Measurements from ENCODE around the gene KRTAP29-1. TPM values are rescaled to one million over a fixed set of nuclear protein-coding genes. Genes with fewer than 3 reads are reported as not detected.
"Not testable (repeated sequence)": the region's sequence is repeated elsewhere in the genome, so short reads cannot be mapped to it uniquely, and the experiment has no call there.

Gene KRTAP29-1
- polyA plus RNA-seq, 3 donors: not detected

GRCh38 chr17:41264599-41264998 is 38.1 kb downstream of the KRTAP29-1 start:
- 52 to 90% (median 83%) methylated on average over 3 of the region's 3 CpGs for WGBS, 3 donors
- no peak overlapping the region for H3K27ac ChIP-seq (ENCODE audit: low read depth, low read length)

DNA sequence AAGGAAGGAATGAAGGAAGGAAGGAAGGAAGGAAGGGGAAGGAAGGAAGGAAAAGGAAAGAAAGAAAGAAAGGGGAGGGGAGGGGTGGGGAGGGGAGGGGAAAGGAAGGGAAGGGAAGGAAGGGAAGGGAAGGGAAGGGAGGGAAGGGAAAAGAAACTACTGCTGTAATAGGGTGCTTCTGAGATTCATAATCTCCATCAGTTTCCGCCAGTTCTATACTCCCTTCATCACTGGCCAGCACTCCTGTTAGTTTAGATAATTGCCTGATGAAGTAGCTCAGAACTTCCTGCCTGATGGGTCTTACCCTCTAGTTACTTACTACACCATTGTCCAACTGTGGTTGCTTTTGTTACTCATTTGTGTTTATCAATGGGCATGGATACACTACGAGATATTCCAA is 39.4 kb downstream of the KRTAP29-1 start:
- 79 to 92% (median 88%) methylated on average over 2 of the region's 2 CpGs for WGBS, 3 donors
- H3K27ac ChIP-seq (ENCODE audit: low read depth, low read length): no peak overlapping the region

DNA sequence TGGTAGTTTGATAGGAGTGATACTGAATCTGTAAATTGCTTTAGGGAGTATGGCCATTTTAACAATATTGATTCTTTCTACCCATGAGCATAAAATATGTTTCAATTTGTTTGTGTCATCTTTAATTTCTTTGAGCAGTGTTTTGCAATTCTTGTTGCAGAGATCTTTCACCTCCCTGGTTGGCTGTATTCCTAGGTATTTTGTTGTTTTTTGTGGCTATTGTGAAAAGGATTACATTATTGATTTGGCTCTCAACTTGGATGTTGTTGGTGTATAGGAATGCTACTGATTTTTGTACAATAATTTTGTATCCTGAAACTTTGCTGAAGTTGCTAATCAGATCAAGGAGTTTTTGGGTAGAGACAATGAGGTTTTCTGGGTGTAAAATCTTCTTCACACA is 44.2 kb downstream of the KRTAP29-1 start:
- H3K27ac ChIP-seq (ENCODE audit: low read depth, low read length): no peak overlapping the region

- WGBS, 3 donors: 90 to 100% (median 96%) methylated on average over 1 of the region's 1 CpG
- H3K27ac ChIP-seq (ENCODE audit: low read depth, low read length): no peak overlapping the region
Observed at GRCh38 chr17:41256291-41256685, 46.4 kb downstream of the KRTAP29-1 start.

DNA sequence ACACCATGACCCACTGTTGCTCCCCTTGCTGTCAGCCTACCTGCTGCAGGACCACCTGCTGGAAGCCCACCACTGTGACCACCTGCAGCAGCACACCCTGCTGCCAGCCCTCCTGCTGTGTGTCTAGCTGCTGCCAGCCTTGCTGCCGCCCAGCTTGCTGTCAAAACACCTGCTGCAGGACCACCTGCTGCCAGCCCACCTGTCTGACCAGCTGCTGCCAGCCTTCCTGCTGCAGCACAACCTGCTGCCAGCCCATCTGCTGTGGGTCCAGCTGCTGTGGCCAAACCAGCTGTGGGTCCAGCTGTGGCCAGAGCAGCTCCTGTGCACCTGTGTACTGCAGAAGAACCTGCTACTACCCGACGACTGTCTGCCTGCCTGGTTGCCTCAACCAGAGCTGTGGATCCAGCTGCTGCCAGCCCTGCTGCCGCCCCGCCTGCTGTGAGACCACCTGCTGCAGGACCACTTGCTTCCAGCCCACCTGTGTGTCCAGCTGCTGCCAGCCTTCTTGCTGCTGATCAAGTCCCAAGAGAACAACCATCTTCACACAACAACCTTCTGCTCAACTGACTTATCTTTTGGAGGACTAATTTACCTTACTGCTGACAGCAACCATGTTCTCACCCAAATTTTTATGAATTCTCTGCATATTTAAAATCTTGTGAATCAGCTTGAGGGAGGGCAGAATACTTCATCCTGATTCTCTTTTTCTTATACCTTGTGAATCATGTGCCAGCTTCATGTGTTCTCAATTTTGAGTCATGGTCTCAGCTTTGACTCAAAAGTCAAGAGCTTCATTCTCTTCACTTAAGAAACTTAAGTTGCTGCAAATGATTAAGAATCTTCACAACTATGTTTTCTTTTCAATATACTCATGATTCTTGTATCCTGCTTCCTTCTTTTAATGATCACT is 47.0 kb downstream of the KRTAP29-1 start, which contains the start of gene KRTAP9-9:
Gene KRTAP9-9, plus strand, starts transcription at position 4 of the 910 bp plus-strand sequence.
- not testable (repeated sequence) for H3K27ac ChIP-seq (ENCODE audit: low read depth, low read length)
- WGBS, 3 donors: 67 to 79% (median 77%) methylated on average over 5 of the region's 5 CpGs

GRCh38 chr17:41254861-41255260 is 47.8 kb downstream of the KRTAP29-1 start:
- WGBS, 3 donors: 0 to 54% (median 45%) methylated on average over 1 of the region's 1 CpG
- no peak overlapping the region for H3K27ac ChIP-seq (ENCODE audit: low read depth, low read length)

Other genes starting within 250 kb of the KRTAP29-1 start
- not detected for gene KRTAP2-2, start 247.6 kb downstream of the KRTAP29-1 start, polyA plus RNA-seq
- not detected for gene KRTAP2-3, start 242.7 kb downstream of the KRTAP29-1 start, polyA plus RNA-seq
- gene KRTAP2-4, start 237.0 kb downstream of the KRTAP29-1 start, polyA plus RNA-seq: not detected
- not detected for gene KRTAP4-7, start 218.7 kb downstream of the KRTAP29-1 start, polyA plus RNA-seq
- gene KRTAP4-8, start 204.7 kb downstream of the KRTAP29-1 start, polyA plus RNA-seq: not detected
- gene KRTAP4-16, start 200.6 kb downstream of the KRTAP29-1 start, polyA plus RNA-seq: not detected
- not detected for gene KRTAP4-9, start 197.5 kb downstream of the KRTAP29-1 start, polyA plus RNA-seq
- gene KRTAP4-11, start 184.5 kb downstream of the KRTAP29-1 start, polyA plus RNA-seq: not detected
- not detected for gene KRTAP4-12, start 178.7 kb downstream of the KRTAP29-1 start, polyA plus RNA-seq
- not detected for gene KRTAP4-6, start 162.3 kb downstream of the KRTAP29-1 start, polyA plus RNA-seq
- not detected for gene KRTAP4-5, start 153.0 kb downstream of the KRTAP29-1 start, polyA plus RNA-seq
- not detected for gene KRTAP4-4, start 142.1 kb downstream of the KRTAP29-1 start, polyA plus RNA-seq
- gene KRTAP4-3, start 134.6 kb downstream of the KRTAP29-1 start, polyA plus RNA-seq: not detected
- gene KRTAP4-2, start 124.6 kb downstream of the KRTAP29-1 start, polyA plus RNA-seq: not detected
- gene KRTAP4-1, start 117.9 kb downstream of the KRTAP29-1 start, polyA plus RNA-seq: not detected
- not detected for gene KRTAP9-1, start 113.0 kb downstream of the KRTAP29-1 start, polyA plus RNA-seq
- gene KRTAP9-2, start 76.2 kb downstream of the KRTAP29-1 start, polyA plus RNA-seq: not detected
- not detected for gene KRTAP9-3, start 70.4 kb downstream of the KRTAP29-1 start, polyA plus RNA-seq
- not detected for gene KRTAP9-8, start 64.9 kb downstream of the KRTAP29-1 start, polyA plus RNA-seq
- gene KRTAP9-4, start 53.2 kb downstream of the KRTAP29-1 start, polyA plus RNA-seq: not detected
- gene KRTAP9-9, start 47.5 kb downstream of the KRTAP29-1 start, polyA plus RNA-seq: not detected
- not detected for gene KRTAP9-6, start 37.5 kb downstream of the KRTAP29-1 start, polyA plus RNA-seq
- gene KRTAP9-7, start 27.2 kb downstream of the KRTAP29-1 start, polyA plus RNA-seq: not detected
- not detected for gene KRTAP16-1, start 6.5 kb upstream of the KRTAP29-1 start, polyA plus RNA-seq
- not detected for gene KRTAP17-1, start 12.9 kb upstream of the KRTAP29-1 start, polyA plus RNA-seq
- gene KRT33A, start 48.0 kb upstream of the KRTAP29-1 start, polyA plus RNA-seq: not detected
- gene KRT33B, start 67.0 kb upstream of the KRTAP29-1 start, polyA plus RNA-seq: not detected
- under 1 TPM in 1 of 3 donors, not detected in 2; 0.07 TPM for gene KRT34, start 79.5 kb upstream of the KRTAP29-1 start, polyA plus RNA-seq
- not detected for gene KRT31, start 94.8 kb upstream of the KRTAP29-1 start, polyA plus RNA-seq
- gene KRT37, start 121.7 kb upstream of the KRTAP29-1 start, polyA plus RNA-seq: not detected
- not detected for gene KRT38, start 138.1 kb upstream of the KRTAP29-1 start, polyA plus RNA-seq
- gene KRT32, start 164.5 kb upstream of the KRTAP29-1 start, polyA plus RNA-seq: under 1 TPM in 1 of 3 donors, not detected in 2; 0.03 TPM
- not detected for gene KRT35, start 178.3 kb upstream of the KRTAP29-1 start, polyA plus RNA-seq
- gene KRT36, start 187.1 kb upstream of the KRTAP29-1 start, polyA plus RNA-seq: not detected
- gene KRT13, start 202.8 kb upstream of the KRTAP29-1 start, polyA plus RNA-seq: 10 to 100 TPM in 1 of 3 donors, 1 to 10 TPM in 2; 2.6 to 53.0 (median 3.2) TPM
- 1 to 10 TPM in 1 of 3 donors, under 1 TPM in 2; 0.11 to 2.1 (median 0.18) TPM for gene KRT15, start 216.0 kb upstream of the KRTAP29-1 start, polyA plus RNA-seq
- 100 to 1,000 TPM in 1 of 3 donors, 10 to 100 TPM in 2; 28.9 to 139 (median 29.1) TPM for gene KRT19, start 225.5 kb upstream of the KRTAP29-1 start, polyA plus RNA-seq